HUES48 (cell line): Measurements from ENCODE around the gene ITPR1.

Experiments
- H3K27ac ChIP-seq: one replicate; pipeline ENCODE4 v1.7.0; 2013; ENCODE audit warnings: low read depth, low read length, inconsistent platforms
- H3K27me3 ChIP-seq: 2 replicates; pipeline ENCODE4 v1.6.1; 2013; ENCODE audit warnings: mild to moderate bottlenecking, low read length; ENCODE audit not compliant: control insufficient read depth, insufficient read depth
- H3K36me3 ChIP-seq: 2 replicates; pipeline ENCODE4 v1.6.1; 2013; ENCODE audit warnings: low read length; ENCODE audit not compliant: control insufficient read depth, insufficient read depth
- H3K4me1 ChIP-seq: 2 replicates; pipeline ENCODE4 v1.6.1; 2013; ENCODE audit warnings: mild to moderate bottlenecking, low read length; ENCODE audit not compliant: control insufficient read depth, insufficient read depth
- H3K4me3 ChIP-seq: 2 replicates; pipeline ENCODE4 v1.5.1; 2013; ENCODE audit warnings: mild to moderate bottlenecking, low read depth, low read length
- H3K9ac ChIP-seq: 2 replicates; pipeline ENCODE4 v1.6.1; 2013; ENCODE audit warnings: mild to moderate bottlenecking, low read depth, low read length, moderate library complexity
- H3K9me3 ChIP-seq: 2 replicates; pipeline ENCODE4 v1.6.1; 2013; ENCODE audit warnings: low read length; ENCODE audit not compliant: control insufficient read depth, insufficient read depth

ITPR1 gene

GRCh38 chr3:4866866-4867265, 373.7 kb downstream of the ITPR1 start:
- Histone ChIP-seq H3K9ac (no peak overlapping the region), H3K27ac (no peak overlapping the region), H3K4me3 (no peak overlapping the region), H3K4me1 (peaks cover 9% of the 10 kb centered on the region; the same call in 1 of the 2 replicates), H3K9me3 (no peaks in the 10 kb centered on the region), H3K36me3 (no peaks in the 10 kb centered on the region), H3K27me3 (peaks cover 21% of the 10 kb centered on the region)

DNA sequence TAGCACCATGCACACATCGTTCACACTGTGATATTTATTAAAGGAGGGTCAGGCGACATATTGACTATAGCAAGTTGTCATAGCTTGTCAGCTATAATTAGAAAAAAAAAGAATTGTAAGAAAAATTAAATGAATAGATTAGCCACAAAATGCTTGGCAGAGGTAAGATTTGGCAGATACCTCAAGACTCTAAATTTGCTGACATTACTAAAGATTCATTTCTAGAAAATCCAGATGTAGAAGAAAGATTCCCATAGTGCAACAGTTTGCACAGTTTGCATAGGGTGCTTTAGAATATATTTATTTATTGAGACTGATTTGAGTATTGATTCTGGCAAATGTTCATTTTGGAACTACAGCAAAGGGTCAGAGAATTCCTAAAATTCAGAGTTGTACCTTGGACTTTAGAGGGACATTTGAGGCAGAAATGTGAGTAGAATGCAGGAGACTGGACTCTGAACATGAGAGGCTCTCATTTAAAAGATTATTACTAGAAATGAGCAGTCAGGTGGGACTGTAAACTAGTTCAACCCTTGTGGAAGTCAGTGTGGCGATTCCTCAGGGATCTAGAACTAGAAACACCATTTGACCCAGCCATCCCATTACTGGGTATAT, 384.1 kb downstream of the ITPR1 start:
- Histone ChIP-seq H3K27me3 (no peaks in the 10 kb centered on the region), H3K9me3 (no peaks in the 10 kb centered on the region), H3K36me3 (no peaks in the 10 kb centered on the region), H3K27ac (no peak overlapping the region), H3K4me1 (no peaks in the 10 kb centered on the region), H3K4me3 (no peak overlapping the region), H3K9ac (no peak overlapping the region)

DNA sequence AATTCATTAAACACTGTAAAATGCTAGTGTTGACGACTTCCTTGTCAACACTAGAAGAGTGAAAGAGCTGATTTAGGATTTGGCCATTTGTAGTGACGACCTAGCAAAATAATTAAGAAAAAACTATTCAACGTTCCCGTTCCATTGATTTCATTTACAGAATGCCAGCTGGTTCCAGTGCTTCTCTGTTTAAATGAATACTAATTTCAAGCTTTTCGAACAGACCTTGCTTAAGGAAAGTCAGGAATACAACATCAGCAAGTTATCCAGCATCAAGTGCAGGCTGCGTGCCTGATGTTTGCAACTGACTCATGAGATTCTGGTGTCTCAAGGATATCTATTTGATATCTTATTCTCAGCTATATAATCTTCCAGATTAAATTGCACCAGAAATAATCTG, 387.7 kb downstream of the ITPR1 start:
- Histone ChIP-seq H3K36me3 (no peaks in the 10 kb centered on the region), H3K27me3 (no peaks in the 10 kb centered on the region), H3K27ac (no peak overlapping the region), H3K4me3 (no peak overlapping the region), H3K9ac (no peak overlapping the region), H3K4me1 (no peaks in the 10 kb centered on the region), H3K9me3 (no peaks in the 10 kb centered on the region)

- H3K9ac ChIP-seq, result no peak overlapping the region
- no peak overlapping the region for H3K4me3 ChIP-seq
- H3K27ac ChIP-seq, result no peak overlapping the region
- H3K9me3 ChIP-seq, result no peaks in the 10 kb centered on the region
- no peaks in the 10 kb centered on the region for H3K36me3 ChIP-seq
- H3K4me1 ChIP-seq, result no peaks in the 10 kb centered on the region
- H3K27me3 ChIP-seq, result no peaks in the 10 kb centered on the region
Observed at GRCh38 chr3:4882548-4882947, 389.4 kb downstream of the ITPR1 start.

DNA sequence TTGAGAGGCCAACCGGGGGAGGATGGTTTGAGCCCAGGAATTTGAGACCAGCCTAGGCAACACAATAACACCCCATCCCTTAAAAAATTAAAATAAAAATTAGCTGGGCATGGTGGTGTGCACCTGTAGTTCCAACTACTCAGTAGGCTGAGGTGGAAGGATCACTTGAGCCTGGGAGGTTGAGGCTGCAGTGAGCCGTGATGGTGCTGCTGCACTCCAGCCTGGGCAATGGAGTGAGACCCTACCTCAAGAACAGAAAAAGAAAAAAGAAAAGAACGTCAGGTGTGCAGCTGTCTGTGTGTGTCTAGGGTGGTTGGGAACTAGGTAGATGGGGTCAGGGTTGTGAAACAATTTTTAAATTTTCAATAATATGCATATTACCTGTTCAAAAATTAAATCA, 389.9 kb downstream of the ITPR1 start:
- no peaks in the 10 kb centered on the region for H3K9me3 ChIP-seq
- no peak overlapping the region for H3K27ac ChIP-seq
- H3K36me3 ChIP-seq, result no peaks in the 10 kb centered on the region
- no peak overlapping the region for H3K4me3 ChIP-seq
- H3K27me3 ChIP-seq, result no peaks in the 10 kb centered on the region
- H3K4me1 ChIP-seq, result no peaks in the 10 kb centered on the region
- H3K9ac ChIP-seq, result no peak overlapping the region

- H3K27me3 ChIP-seq, result no peaks in the 10 kb centered on the region
- no peak overlapping the region for H3K9ac ChIP-seq
- no peak overlapping the region for H3K27ac ChIP-seq
- H3K4me3 ChIP-seq, result no peak overlapping the region
- no peaks in the 10 kb centered on the region for H3K9me3 ChIP-seq
- no peaks in the 10 kb centered on the region for H3K36me3 ChIP-seq
- H3K4me1 ChIP-seq, result no peaks in the 10 kb centered on the region
Observed at GRCh38 chr3:4884888-4885287, 391.7 kb downstream of the ITPR1 start.

DNA sequence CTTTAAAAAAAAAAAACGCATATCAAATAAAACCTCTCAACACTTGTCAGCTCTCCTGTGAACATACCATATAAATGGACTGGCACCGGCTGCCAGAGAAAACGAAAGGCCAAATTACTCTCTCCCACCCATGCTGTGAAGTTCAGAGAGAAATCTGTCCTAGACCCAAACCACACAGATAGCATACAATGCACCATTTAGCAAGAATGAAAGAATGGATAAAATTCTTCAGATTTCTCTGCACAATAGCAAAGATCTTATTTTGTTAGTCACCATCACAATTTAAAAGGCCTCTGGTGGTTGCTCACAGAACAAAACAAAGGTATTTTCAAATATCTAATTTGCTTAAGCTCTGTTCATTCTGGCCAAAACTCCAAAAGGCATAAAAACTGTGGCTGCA, 392.2 kb downstream of the ITPR1 start:
- Histone ChIP-seq H3K4me1 (no peaks in the 10 kb centered on the region), H3K4me3 (no peak overlapping the region), H3K27me3 (no peaks in the 10 kb centered on the region), H3K36me3 (no peaks in the 10 kb centered on the region), H3K9ac (no peak overlapping the region), H3K27ac (no peak overlapping the region), H3K9me3 (no peaks in the 10 kb centered on the region)

- Histone ChIP-seq H3K36me3 (no peaks in the 10 kb centered on the region), H3K4me1 (no peaks in the 10 kb centered on the region), H3K4me3 (no peak overlapping the region), H3K9ac (no peak overlapping the region), H3K27ac (no peak overlapping the region), H3K27me3 (no peaks in the 10 kb centered on the region), H3K9me3 (no peaks in the 10 kb centered on the region)
Observed at GRCh38 chr3:4886448-4886847, 393.3 kb downstream of the ITPR1 start.

GRCh38 chr3:4887177-4887576, 394.0 kb downstream of the ITPR1 start:
- Histone ChIP-seq H3K9me3 (no peaks in the 10 kb centered on the region), H3K36me3 (no peaks in the 10 kb centered on the region), H3K27me3 (no peaks in the 10 kb centered on the region), H3K9ac (no peak overlapping the region), H3K4me3 (no peak overlapping the region), H3K4me1 (no peaks in the 10 kb centered on the region), H3K27ac (no peak overlapping the region)

GRCh38 chr3:4888913-4889846, 396.0 kb downstream of the ITPR1 start:
- no peaks in the 10 kb centered on the region for H3K4me1 ChIP-seq

DNA sequence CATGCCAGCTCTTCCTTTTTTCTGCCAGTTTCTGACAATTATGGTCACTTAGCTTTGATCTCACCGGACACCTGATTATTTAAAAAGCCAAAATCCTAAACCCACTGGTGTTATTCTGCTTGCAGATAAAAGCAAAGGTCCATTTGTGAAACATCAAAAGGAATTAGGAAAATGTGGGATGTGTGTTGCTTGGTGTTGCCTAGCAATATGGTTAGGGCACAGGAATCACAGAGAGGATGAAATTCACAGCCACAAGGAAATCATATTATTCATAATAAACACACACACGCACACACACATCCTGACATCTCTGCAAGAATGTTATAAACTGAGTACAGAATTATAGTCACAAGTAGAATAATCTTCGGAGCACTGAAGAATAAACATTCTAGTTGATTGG, 396.7 kb downstream of the ITPR1 start:
- H3K27me3 ChIP-seq, result no peaks in the 10 kb centered on the region
- H3K36me3 ChIP-seq, result no peaks in the 10 kb centered on the region
- H3K9ac ChIP-seq, result no peak overlapping the region
- no peaks in the 10 kb centered on the region for H3K9me3 ChIP-seq
- no peak overlapping the region for H3K4me3 ChIP-seq
- H3K27ac ChIP-seq, result no peak overlapping the region
- H3K4me1 ChIP-seq, result no peaks in the 10 kb centered on the region

More at GRCh38 chr3:4888913-4889846, 396.0 kb downstream of the ITPR1 start:
- H3K36me3 ChIP-seq, result no peaks in the 10 kb centered on the region
- no peak overlapping the region for H3K9ac ChIP-seq
- H3K27me3 ChIP-seq, result no peaks in the 10 kb centered on the region
- no peak overlapping the region for H3K4me3 ChIP-seq
- H3K27ac ChIP-seq, result no peak overlapping the region
- H3K9me3 ChIP-seq, result no peaks in the 10 kb centered on the region
